GM12865 (cell line): ENCODE data around the gene CFAP77.

Experiments
- DNase-seq: peaks from one replicate; pipeline ENCODE4 v3.0.0; 2010; ENCODE audit warnings: low read depth
- H3K4me3 ChIP-seq: 2 replicates; pipeline ENCODE4 v1.5.1; 2011; ENCODE audit warnings: mild to moderate bottlenecking, low read depth, low read length, control low read depth
- TF ChIP-seq, protein P1 (sequence below): IDR thresholded peaks from 2 replicates; pipeline ENCODE4 v1.5.1; 2011; ENCODE audit warnings: low read length, control low read depth, low read depth, inconsistent platforms; ENCODE audit not compliant: insufficient read depth; ENCODE audit errors: missing control alignments

The CFAP77 gene

DNA sequence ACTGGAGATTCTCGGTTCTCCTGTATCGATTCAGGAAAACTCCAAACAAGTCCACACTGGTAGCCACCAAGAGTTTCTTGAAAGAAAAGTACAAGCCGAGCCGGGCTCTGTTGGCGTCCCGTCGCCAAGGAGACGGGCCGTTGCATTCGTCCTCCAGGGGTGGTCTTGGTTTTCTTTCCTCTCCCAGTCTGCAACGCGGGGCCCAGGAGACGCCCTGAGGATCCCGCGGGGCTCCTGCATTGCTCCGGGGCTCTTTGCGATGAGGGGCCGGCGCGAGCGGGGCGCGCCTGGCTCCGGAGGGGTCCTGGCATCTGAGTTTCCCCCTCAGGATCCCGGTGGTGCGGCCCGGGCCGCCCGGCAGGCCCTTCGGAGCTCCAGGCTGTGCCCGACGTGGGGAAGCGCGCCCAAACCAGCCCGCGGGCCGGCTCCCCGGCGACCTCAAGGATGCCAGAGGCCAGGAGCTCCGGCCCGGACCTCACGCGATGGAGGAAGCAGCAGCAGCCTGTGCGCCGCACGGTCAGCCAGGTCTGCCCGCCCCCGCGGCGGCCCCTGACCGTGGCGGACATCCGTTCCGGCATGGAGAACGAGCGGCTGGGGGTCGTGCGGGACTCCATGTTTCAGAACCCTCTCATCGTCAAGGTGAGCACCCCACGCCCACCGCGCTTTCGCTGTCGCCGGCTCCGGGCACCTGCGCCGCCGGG, at the start of gene CFAP77:
Gene CFAP77 (plus strand): TSS at position 384 of the 701 bp plus-strand sequence. CDS start 61 bp downstream, at position 445.
- TF ChIP-seq, protein P1, sequence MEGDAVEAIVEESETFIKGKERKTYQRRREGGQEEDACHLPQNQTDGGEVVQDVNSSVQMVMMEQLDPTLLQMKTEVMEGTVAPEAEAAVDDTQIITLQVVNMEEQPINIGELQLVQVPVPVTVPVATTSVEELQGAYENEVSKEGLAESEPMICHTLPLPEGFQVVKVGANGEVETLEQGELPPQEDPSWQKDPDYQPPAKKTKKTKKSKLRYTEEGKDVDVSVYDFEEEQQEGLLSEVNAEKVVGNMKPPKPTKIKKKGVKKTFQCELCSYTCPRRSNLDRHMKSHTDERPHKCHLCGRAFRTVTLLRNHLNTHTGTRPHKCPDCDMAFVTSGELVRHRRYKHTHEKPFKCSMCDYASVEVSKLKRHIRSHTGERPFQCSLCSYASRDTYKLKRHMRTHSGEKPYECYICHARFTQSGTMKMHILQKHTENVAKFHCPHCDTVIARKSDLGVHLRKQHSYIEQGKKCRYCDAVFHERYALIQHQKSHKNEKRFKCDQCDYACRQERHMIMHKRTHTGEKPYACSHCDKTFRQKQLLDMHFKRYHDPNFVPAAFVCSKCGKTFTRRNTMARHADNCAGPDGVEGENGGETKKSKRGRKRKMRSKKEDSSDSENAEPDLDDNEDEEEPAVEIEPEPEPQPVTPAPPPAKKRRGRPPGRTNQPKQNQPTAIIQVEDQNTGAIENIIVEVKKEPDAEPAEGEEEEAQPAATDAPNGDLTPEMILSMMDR = no peak
- H3K4me3 ChIP-seq = peak within 1 kb of the TSS; percentile 25; the same call in 1 of the 2 replicates
- DNase-seq = peak; percentile 48

DNA sequence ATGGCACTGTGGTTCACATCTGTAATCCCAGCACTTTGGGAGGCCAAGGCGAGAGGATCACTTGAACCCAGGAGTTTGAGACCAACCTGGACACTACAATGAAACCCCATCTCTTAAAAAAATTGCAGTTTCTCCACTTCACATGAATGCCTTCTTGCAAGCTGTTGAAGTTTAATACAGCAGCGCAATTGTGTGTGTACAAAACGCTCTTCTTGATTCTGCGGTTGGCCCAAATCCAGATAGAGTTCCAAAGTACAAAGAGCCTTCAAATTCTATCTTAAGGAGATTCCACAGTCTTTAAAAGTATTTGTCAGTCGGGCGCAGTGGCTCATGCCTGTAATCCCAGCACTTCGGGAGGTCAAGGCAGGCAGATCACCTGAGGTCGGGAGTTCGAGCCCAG, 45.9 kb upstream of the CFAP77 start:
- TF ChIP-seq, protein P1 = no peak
- no peak overlapping the region for H3K4me3 ChIP-seq
- no peak for DNase-seq

DNA sequence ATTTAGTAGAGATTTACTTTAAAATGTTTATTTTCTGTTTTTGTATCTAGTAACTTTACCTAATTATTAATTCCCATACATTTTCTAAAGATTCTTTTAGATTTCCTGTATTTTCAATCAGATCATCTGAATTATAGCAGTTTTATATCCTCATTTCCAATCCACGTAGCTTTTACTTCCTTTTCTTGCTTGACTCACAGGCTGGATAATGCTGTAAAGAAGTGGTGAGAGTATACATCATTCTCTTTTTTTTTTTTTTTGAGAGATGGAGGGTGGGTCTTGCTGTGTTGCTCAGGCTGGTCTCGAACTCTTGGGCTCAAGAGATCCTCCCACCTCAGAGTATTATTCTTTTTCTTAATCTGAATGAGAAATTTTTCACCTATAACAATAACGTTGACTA, 44.0 kb upstream of the CFAP77 start:
- H3K4me3 ChIP-seq = no peak overlapping the region
- DNase-seq = no peak
- TF ChIP-seq, protein P1 = no peak

DNA sequence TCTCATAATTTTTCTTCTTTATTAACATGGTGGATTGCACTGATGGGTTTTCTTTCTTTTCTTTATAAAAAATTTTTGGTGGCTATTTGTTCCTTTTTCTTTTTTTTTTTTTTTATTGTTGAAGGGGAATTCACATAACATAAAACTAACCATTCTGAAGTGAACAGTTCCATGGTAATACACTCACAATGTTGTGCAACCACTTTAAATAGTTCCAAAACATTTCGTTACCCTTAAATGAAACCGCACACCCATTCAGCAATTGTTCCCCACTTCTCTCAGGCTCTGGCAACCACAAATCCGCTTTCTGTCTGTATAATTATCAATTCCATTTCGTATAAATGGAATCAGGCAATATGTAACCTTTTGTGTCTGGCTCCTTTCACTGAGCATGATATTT, 43.5 kb upstream of the CFAP77 start:
- H3K4me3 ChIP-seq = no peak overlapping the region
- DNase-seq = no peak
- TF ChIP-seq, protein P1 = no peak

DNA sequence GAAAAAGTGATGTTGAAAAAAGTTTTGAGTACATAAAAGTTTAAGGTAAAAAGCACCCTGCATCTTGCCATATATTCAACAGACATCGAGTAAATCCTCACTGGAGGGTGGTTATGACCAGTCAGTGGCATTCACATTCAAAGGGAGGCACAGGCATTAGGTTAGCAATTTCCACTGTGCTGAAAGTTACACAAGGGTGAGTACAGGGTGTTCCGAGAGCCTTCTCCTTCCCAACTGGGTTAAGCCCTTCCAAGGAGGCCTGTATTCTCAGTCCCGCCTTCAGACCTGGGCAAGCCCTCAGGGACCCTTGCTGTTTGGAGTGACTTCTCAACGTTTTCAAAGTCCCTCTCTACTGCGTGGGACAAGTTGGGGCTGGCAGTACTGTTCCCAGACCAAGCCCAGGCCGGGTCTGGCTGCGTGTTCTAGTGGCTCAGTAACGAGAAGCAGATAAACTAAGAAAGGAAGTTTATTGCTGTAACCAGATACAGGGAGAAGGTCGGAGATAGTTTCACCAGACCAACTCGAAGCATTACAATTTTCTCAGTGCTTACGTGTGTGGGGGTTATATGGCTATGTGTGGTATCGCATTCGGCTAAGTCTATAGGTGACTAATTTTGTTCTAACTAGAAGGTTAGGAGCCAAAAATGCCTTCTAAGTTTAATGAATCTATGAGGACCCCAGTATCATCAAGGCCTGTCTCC, 42.2 kb upstream of the CFAP77 start:
- DNase-seq = no peak
- TF ChIP-seq, protein P1 = no peak
- H3K4me3 ChIP-seq = no peak overlapping the region

DNA sequence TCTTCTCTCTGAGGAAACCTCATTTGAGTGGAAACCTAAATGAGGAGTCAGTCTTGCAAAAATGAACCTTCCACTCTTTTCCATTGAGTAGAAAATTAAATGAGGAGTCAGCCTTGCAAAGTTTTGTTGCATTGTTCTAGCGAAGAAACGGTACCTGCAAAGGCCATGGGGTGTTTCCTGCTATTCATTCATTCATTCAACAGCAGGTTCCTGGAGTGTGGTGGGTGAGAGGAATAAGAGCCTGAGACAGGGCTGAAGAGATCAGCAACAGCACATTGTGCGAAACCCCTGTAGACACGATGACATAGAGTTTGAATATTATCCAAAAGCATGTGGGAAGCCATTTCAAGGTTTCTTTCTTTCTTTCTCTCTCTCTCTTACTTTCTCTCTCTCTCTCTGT, 40.6 kb upstream of the CFAP77 start:
- no peak for DNase-seq
- TF ChIP-seq, protein P1 = no peak
- H3K4me3 ChIP-seq = no peak overlapping the region

DNA sequence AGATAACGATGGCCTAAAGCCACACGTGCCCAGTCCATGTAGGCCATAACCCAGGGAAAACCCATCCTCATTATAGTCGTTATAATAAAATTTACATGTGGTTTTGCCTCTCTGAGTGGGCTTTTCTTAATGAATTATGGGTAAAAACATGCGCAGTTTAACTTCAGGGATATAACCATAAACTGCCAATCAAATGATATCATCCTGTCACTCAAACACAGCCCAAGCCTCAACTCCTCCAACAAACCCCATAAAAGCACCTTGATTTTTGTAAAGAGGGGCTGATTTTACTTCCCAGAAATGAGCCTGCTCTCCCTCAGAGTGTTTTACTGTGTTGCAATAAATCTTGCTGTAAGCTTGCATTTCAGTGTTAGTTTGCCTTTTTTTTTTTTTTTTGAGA, 39.4 kb upstream of the CFAP77 start:
- no peak overlapping the region for H3K4me3 ChIP-seq
- DNase-seq = no peak
- TF ChIP-seq, protein P1 = no peak
